ENCODE data around the gene COBL. TPM values are rescaled to one million over a fixed set of nuclear protein-coding genes. Genes with fewer than 3 reads are reported as not detected.

Gene COBL
- total RNA-seq, 2 donors from 2014 or later: 27.5 to 28.3 TPM

GRCh38 chr7:51142741-51143385, 173.7 kb downstream of the COBL start:
- H3K9me3 Mint-ChIP-seq: peaks cover 18% of the 10 kb centered on the region
- peaks cover 10% of the 10 kb centered on the region for H3K36me3 Mint-ChIP-seq (ENCODE audit: low read depth)
- Histone ChIP-seq H3K27me3 (ENCODE audit: control insufficient read depth, insufficient read depth, low read length, poor library complexity, severe bottlenecking) (no peaks in the 10 kb centered on the region), H3K9me3 (ENCODE audit: control insufficient read depth, low read length) (peaks cover 21% of the 10 kb centered on the region), H3K4me1 (ENCODE audit: control insufficient read depth, insufficient read depth, low read length) (peaks cover 5% of the 10 kb centered on the region), H3K27ac (ENCODE audit: low read depth, low read length) (no peak overlapping the region), H3K36me3 (ENCODE audit: control insufficient read depth, insufficient read depth, low read length) (no peaks in the 10 kb centered on the region), H3K4me3 (ENCODE audit: low read length) (no peak overlapping the region), H3K9ac (ENCODE audit: extremely low read depth, low read length, poor library complexity, severe bottlenecking) (no peak overlapping the region)
- no peak overlapping the region for H3K4me3 Mint-ChIP-seq
- H3K27ac Mint-ChIP-seq: no peak overlapping the region
- no peak for TF ChIP-seq CTCF (conservative IDR thresholded peaks at IDR 0.05)
- no peaks in the 10 kb centered on the region for H3K27me3 Mint-ChIP-seq (ENCODE audit: insufficient read depth)
- H3K4me1 Mint-ChIP-seq: peaks cover 28% of the 10 kb centered on the region
- no peak for DNase-seq
- 63 to 86% methylated on average over 3 to 6 of the region's 6 CpGs for WGBS, 2 experiments (ENCODE audit: insufficient coverage in 1 of 2, insufficient read length in 1 of 2)

GRCh38 chr7:51141451-51142003, 175.1 kb downstream of the COBL start:
- Histone ChIP-seq H3K27ac (ENCODE audit: low read depth, low read length) (no peak overlapping the region), H3K4me3 (ENCODE audit: low read length) (no peak overlapping the region), H3K9ac (ENCODE audit: extremely low read depth, low read length, poor library complexity, severe bottlenecking) (no peak overlapping the region), H3K27me3 (ENCODE audit: control insufficient read depth, insufficient read depth, low read length, poor library complexity, severe bottlenecking) (no peaks in the 10 kb centered on the region), H3K36me3 (ENCODE audit: control insufficient read depth, insufficient read depth, low read length) (no peaks in the 10 kb centered on the region), H3K9me3 (ENCODE audit: control insufficient read depth, low read length) (peaks cover 11% of the 10 kb centered on the region), H3K4me1 (ENCODE audit: control insufficient read depth, insufficient read depth, low read length) (peaks cover 5% of the 10 kb centered on the region)
- H3K9me3 Mint-ChIP-seq: peaks cover 6% of the 10 kb centered on the region
- WGBS, 2 experiments (ENCODE audit: insufficient coverage in 1 of 2, insufficient read length in 1 of 2): 37 to 40% methylated on average over 3 to 4 of the region's 4 CpGs
- H3K4me3 Mint-ChIP-seq: no peak overlapping the region
- peak; percentile 84 for TF ChIP-seq CTCF (conservative IDR thresholded peaks at IDR 0.05)
- no peaks in the 10 kb centered on the region for H3K27me3 Mint-ChIP-seq (ENCODE audit: insufficient read depth)
- peak; percentile 78 for DNase-seq
- peaks cover 8% of the 10 kb centered on the region for H3K36me3 Mint-ChIP-seq (ENCODE audit: low read depth)
- peak overlapping the region; percentile 37 for H3K27ac Mint-ChIP-seq
- peaks cover 28% of the 10 kb centered on the region for H3K4me1 Mint-ChIP-seq

GRCh38 chr7:51140199-51141164, 176.1 kb downstream of the COBL start:
- Mint-ChIP-seq H3K27ac (peak overlapping the region; percentile 32), H3K36me3 (ENCODE audit: low read depth) (peaks cover 6% of the 10 kb centered on the region), H3K4me3 (no peak overlapping the region), H3K27me3 (ENCODE audit: insufficient read depth) (no peaks in the 10 kb centered on the region), H3K9me3 (no peaks in the 10 kb centered on the region), H3K4me1 (peaks cover 34% of the 10 kb centered on the region)
- Histone ChIP-seq H3K9ac (ENCODE audit: extremely low read depth, low read length, poor library complexity, severe bottlenecking) (no peak overlapping the region), H3K4me3 (ENCODE audit: low read length) (no peak overlapping the region), H3K27me3 (ENCODE audit: control insufficient read depth, insufficient read depth, low read length, poor library complexity, severe bottlenecking) (no peaks in the 10 kb centered on the region), H3K9me3 (ENCODE audit: control insufficient read depth, low read length) (peaks cover 6% of the 10 kb centered on the region), H3K36me3 (ENCODE audit: control insufficient read depth, insufficient read depth, low read length) (peaks cover 3% of the 10 kb centered on the region), H3K27ac (ENCODE audit: low read depth, low read length) (no peak overlapping the region), H3K4me1 (ENCODE audit: control insufficient read depth, insufficient read depth, low read length) (peaks cover 8% of the 10 kb centered on the region)
- whole genome bisulfite sequencing, 2 experiments (ENCODE audit: insufficient coverage in 1 of 2, insufficient read length in 1 of 2): 94% methylated on average over 11 to 14 of the region's 15 CpGs
- DNase-seq: no peak
- TF ChIP-seq CTCF (conservative IDR thresholded peaks at IDR 0.05): no peak
